GM18511 (cell line): ENCODE measurements around the gene CHMP1A.

ENCODE experiments used
- ATAC-seq: cut with Tn5 transposase; IDR thresholded peaks from one replicate; pipeline ENCODE4 v1.9.1; 2021; ENCODE audit warnings: mild to moderate bottlenecking, moderate library complexity; ENCODE audit not compliant: unreplicated experiment

Gene CHMP1A

DNA sequence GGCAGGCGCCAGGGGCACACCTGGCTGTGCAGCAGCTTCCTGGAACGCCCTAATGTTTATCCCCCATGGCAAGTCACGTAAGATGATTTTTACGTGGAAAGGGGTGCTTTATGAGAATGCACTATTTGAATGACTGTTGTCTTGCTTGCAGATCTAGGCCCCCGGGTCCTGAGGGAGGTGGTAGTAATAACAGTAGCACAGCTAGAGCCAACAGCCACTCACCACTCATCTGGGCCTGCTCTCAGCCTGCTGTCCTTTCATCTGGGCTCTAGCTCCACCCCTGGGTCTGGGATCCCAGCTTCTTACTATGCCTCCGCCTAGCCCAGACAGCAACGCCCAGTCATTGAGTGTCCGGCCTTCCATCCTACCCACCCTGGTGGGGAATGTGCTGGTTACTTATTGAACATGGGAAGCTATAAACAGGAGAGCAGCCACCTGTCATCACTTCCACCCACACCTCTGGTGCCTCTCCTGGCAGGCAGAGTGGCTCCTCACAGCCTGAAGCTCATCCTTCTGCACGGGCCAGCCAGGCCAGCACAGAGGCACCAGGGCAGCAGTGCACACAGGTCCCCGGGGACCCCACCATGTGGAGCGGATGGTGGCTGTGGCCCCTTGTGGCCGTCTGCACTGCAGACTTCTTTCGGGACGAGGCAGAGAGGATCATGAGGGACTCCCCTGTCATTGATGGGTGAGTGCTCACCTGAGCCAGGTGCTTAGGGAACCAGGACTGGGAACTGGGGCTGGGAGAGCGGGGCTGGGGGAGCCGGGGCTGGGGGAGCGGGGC, 27.5 kb downstream of the CHMP1A start:
- ATAC-seq, result no peak

GRCh38 chr16:89624777-89625761, 32.4 kb downstream of the CHMP1A start:
- ATAC-seq, result no peak

- no peak for ATAC-seq
These were observed 33.8 kb downstream of the CHMP1A start for GRCh38 chr16:89623511-89624261.

- no peak for ATAC-seq
These were observed 35.7 kb downstream of the CHMP1A start for GRCh38 chr16:89621698-89622409.

DNA sequence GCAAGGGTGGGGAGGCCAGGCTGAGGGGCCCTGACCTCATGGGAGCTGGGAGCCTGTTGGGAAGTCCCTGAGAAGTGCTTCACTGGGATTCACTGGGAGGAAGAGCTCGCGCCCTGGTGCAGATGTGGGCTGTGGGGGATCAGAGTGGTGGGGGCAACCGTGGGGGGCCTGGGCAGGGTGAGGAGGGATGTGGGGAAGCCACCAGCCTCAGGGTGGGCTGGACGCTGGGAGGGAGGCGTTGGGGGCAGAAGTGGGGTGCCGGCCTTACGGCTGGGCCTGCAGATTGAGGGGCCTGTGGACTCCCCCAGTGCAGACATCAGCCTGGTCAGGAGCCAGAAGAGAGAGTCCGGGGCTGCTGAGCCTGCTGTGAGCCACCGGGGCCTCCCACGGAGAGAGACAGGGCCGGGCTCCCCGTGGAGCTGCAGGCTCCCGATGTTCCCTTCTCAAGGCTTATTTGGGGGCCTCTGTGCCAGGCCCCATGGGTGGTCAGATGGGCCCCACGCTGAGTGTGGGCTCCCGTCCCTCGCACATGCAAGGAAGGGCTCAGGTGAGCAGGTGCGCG, 36.3 kb downstream of the CHMP1A start:
- ATAC-seq, result no peak

DNA sequence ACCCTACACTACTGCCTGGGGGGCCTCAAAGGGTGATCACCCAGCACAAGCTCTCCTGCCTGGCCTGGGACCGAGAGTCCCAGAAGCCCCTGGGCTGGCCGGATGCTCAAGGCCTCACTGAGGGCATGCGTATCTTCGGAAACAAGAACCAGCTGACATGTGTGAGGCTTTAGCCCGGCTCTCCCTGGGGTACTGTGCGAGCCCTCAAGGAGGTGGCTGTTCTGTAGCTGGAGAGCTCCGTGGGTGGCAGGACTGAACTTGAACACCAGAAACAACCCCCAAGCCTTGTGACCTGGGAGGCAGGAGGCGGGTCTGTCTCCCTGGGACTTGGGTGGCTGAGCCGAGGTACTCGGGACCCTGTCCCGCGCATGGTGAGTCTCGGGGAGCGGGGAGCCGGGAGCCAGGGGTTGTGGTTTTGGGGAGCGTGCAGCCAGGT, 37.1 kb downstream of the CHMP1A start:
- ATAC-seq, result no peak

DNA sequence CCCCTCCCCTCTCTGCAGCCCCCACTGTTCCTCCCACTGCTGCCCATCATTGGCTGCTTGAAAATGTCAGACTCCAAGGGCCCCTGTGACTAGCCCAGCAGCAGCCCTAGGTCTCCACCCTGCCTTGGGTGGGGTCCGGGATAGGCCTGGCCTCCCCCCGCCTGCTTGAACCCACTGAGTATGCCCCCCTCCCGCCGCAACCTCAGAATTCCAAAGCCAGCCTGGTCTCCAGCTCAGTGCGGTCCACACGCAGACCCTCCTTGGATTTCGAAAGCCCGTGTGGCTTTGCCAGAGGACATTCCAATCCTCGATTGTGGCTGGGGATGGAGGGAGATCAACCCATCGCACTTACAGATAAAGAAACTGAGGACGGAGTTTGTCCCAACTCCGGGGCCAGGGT, 37.7 kb downstream of the CHMP1A start:
- ATAC-seq, result no peak

DNA sequence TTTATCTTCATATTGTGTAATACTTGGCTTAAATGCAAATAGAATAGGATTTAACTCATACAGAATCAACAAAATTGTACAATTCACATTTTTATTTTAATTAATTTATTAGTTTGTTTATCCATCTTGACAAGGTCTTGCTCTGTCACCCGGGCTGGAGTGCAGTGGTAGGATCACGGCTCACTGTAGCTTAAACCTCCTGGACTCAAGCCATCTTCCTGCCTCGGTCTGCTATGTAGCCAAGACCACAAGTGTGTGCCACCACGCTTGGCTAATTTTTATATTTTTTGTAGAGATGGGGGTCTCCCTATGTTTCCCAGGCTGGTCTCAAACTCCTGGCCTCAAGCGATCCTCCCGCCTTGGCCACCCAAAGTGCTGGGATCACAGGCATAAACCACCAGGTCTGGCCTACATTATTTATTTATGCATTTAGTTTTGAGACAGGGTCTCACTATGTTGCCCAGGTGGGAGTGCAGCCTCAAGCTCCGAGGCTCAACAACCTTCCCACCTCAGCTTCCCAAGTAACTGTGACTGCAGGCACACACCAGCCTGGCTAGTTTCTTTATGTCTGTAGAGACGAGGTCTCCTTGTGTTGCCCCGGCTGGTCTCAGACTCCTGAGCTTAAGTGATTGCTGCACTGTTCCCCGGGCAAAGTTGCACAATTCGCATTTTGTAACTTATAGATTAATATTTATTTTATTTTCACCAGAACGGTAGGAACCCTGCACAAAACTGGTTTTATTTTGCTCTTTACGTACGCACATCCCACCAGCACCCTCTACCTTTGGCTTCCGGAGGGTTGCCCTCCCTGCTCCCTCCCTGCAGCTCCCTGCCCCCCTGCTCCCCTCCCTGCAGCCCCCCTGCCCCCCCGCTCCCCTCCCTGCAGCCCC, 39.2 kb downstream of the CHMP1A start:
- no peak for ATAC-seq

- ATAC-seq, result no peak
These were observed 40.5 kb downstream of the CHMP1A start for GRCh38 chr16:89617036-89617435.

DNA sequence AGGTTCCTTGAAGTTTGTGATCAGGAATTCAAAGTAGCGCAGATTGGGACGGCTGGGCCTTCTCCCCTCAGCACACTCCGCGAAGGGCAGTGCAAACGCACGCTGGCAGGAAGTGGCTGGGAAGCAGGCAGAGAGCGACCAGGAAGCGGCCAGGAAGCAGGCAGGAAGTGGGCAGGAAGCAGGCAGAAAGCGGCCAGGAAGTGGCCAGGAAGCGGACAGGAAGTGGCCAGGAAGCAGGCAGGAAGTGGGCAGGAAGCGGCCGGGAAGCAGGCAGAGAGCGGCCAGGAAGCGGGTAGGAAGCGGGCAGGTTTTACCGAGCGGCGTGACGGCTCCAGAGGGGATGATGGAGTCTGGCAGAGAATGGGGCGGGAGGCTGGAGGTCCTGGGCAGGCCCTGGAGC, 40.9 kb downstream of the CHMP1A start:
- ATAC-seq, result no peak

DNA sequence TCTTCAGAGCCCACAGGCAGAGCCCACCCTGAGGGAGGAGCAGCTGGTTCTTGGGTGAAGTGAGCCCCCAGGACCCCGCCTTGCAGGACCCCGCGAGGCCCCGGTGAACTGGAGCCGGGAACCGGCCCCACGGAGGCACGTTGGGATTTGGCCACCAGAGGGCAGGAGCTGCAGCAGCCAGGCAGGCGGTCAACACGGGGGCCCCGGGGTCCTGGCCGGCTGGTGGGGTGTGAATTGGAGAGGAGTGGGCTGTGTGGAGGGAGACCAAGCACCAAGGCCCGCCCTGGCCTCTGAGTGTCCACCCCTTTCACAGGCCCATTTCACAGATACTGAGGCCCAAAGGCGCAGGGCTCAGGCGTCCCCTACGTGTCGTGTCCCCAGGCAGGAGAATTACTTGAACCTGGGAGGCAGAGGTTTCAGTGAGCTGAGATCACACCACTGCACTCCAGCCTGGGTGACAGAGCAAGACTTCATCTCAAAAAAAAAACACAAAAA, 41.9 kb downstream of the CHMP1A start:
- no peak for ATAC-seq

DNA sequence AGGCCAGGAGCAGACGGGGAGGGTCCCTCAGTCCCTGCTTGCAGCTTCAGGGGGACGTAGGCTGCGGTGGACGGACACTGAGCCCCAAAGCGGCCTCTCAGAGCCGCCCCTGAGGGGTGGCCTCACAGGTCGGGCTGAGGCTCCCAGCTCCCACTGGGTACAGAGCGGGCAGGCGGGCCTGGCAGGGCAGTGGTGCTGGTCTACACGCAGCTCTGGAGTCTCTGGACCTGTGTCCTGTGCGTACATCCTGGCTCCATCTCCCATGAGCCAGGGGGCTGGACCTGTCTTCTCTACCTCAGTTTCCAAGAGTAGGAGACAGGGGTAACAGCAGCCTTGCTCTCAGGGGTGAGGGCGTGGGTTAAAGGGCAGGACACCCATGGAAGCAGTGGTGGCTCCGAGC, 42.3 kb downstream of the CHMP1A start:
- ATAC-seq, result no peak

- no peak for ATAC-seq
These were observed 43.5 kb downstream of the CHMP1A start for GRCh38 chr16:89613954-89614459.

- ATAC-seq, result no peak
These were observed 44.1 kb downstream of the CHMP1A start, which contains the start of gene DPEP1 for GRCh38 chr16:89613231-89613953. TSS of gene DPEP1 (plus strand) at chr16:89613642. CDS start at chr16:89630411, 16,769 bp downstream.

- no peak for ATAC-seq
These were observed 44.9 kb downstream of the CHMP1A start for GRCh38 chr16:89612415-89613166.

- no peak for ATAC-seq
These were observed 47.4 kb downstream of the CHMP1A start for GRCh38 chr16:89610108-89610453.
